GM21737 (cell line): ENCODE data around the gene VPREB3.

Experiments
- ATAC-seq: cut with Tn5 transposase; IDR thresholded peaks from one replicate; pipeline ENCODE4 v1.9.1; 2021; ENCODE audit warnings: mild to moderate bottlenecking, moderate library complexity; ENCODE audit not compliant: unreplicated experiment

The VPREB3 gene

GRCh38 chr22:23754220-23754919 is at the start of gene VPREB3:
Gene VPREB3 (minus strand): TSS chr22:23754425. CDS start chr22:23754363, 62 bp downstream.
- ATAC-seq: no peak

- no peak for ATAC-seq
Measured at GRCh38 chr22:23803001-23803819, 49.0 kb upstream of the VPREB3 start.

GRCh38 chr22:23801886-23802377 is 47.7 kb upstream of the VPREB3 start:
- no peak for ATAC-seq

- ATAC-seq: peak; percentile 1
Measured at GRCh38 chr22:23801238-23801821, 47.1 kb upstream of the VPREB3 start.

GRCh38 chr22:23800297-23801237 is 46.3 kb upstream of the VPREB3 start:
- peak; percentile 57 for ATAC-seq

- no peak for ATAC-seq
Measured at GRCh38 chr22:23796461-23796860, 42.2 kb upstream of the VPREB3 start.

- no peak for ATAC-seq
Measured at GRCh38 chr22:23793326-23793725, 39.1 kb upstream of the VPREB3 start.

GRCh38 chr22:23791738-23792645 is 37.8 kb upstream of the VPREB3 start:
- ATAC-seq: no peak

- ATAC-seq: no peak
Measured at GRCh38 chr22:23790819-23791737, 36.9 kb upstream of the VPREB3 start.

GRCh38 chr22:23789638-23790037 is 35.4 kb upstream of the VPREB3 start:
- no peak for ATAC-seq

- ATAC-seq: no peak
Measured at GRCh38 chr22:23789121-23789520, 34.9 kb upstream of the VPREB3 start.

- no peak for ATAC-seq
Measured at GRCh38 chr22:23787910-23788309, 33.7 kb upstream of the VPREB3 start.

GRCh38 chr22:23787600-23787896 is 33.3 kb upstream of the VPREB3 start:
- ATAC-seq: peak; percentile 17

- peak; percentile 66 for ATAC-seq
Measured at GRCh38 chr22:23786752-23787599, 32.8 kb upstream of the VPREB3 start, which contains the start of gene SMARCB1. Gene SMARCB1 (plus strand): TSS chr22:23786966. CDS start chr22:23787170, 204 bp downstream.

GRCh38 chr22:23786261-23786710 is 32.1 kb upstream of the VPREB3 start:
- ATAC-seq: no peak

- ATAC-seq: no peak
Measured at GRCh38 chr22:23784215-23784732, 30.0 kb upstream of the VPREB3 start.
